ENCODE data around the gene TMEM179.

DNA sequence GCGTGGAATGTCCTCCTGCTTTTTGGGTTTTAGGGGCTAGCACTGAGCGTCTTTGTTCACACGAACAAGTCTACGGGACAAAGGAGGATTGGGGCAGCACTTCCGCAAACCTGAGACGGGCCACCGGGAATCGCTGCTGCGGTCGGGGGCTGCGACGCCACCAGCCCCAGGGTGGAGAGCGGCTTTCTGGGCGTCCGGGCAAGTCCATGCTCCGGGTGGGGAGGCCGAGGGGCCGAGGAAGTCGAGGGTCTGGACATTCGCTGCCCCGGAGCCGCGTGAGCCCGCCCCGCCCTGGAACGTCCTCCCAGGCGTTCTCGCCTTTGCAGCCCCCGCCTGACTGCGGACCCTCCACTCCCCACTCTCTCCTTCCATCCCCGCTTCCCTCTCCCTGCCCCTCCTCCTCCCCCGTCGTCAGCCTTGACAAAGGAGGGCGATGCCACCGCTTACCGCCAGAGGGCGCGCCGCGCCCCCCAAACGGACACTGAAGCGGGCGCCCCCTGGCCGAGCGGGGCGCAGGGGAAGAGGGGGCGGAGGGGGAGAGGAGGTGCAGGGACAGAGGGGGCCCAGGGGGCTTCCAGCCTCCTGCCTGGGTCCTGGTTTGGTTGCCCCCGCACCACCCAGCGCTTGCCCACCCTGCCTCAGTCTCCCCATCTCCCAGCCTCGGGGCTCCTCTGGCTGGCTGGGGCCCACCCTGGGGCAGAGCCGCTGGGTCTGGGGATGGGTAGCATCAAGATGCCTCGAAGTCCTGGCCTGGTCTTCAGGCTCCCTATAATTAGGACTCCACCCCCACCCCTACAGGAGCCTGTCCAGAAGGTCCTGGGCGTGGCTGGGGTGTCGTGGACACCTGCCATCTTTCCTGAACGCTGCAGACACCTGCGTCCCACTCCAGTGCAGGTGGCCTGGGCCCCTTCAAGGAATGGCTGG lies 45.7 kb upstream of the TMEM179 start:
- TF ChIP-seq, protein P1, sequence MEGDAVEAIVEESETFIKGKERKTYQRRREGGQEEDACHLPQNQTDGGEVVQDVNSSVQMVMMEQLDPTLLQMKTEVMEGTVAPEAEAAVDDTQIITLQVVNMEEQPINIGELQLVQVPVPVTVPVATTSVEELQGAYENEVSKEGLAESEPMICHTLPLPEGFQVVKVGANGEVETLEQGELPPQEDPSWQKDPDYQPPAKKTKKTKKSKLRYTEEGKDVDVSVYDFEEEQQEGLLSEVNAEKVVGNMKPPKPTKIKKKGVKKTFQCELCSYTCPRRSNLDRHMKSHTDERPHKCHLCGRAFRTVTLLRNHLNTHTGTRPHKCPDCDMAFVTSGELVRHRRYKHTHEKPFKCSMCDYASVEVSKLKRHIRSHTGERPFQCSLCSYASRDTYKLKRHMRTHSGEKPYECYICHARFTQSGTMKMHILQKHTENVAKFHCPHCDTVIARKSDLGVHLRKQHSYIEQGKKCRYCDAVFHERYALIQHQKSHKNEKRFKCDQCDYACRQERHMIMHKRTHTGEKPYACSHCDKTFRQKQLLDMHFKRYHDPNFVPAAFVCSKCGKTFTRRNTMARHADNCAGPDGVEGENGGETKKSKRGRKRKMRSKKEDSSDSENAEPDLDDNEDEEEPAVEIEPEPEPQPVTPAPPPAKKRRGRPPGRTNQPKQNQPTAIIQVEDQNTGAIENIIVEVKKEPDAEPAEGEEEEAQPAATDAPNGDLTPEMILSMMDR (IDR thresholded peaks at IDR 0.05; ENCODE audit: low read depth, low read length, poor library complexity, severe bottlenecking): peak; percentile 99
- no peak for TF ChIP-seq EZH2phosphoT487 (IDR thresholded peaks at IDR 0.05; ENCODE audit: borderline replicate concordance, low read length)

Measured in DOHH2 (cell line).